Middle frontal gyrus (tissue), 1 donor: ENCODE data around the gene ICA1.
"Not testable (repeated sequence)": the region's sequence is repeated elsewhere in the genome, so short reads cannot be mapped to it uniquely, and the experiment has no call there.

Experiments
- DNase-seq: peaks from one replicate; pipeline ENCODE4 v3.0.0-alpha.2; 2015; ENCODE audit warnings: low spot score; ENCODE audit errors: extremely low spot score

ICA1 gene

GRCh38 chr7:8263048-8263447 lies 1.1 kb upstream of the ICA1 start:
- no peak for DNase-seq

GRCh38 chr7:8260871-8261694 lies 884 bp downstream of the ICA1 start:
- peak; percentile 24 for DNase-seq

- DNase-seq: no peak
Measured at GRCh38 chr7:8259586-8260222, 2.3 kb downstream of the ICA1 start.

- no peak for DNase-seq
Measured at GRCh38 chr7:8258734-8259133, 3.2 kb downstream of the ICA1 start.

- DNase-seq: no peak
Measured at GRCh38 chr7:8258166-8258565, 3.8 kb downstream of the ICA1 start.

- no peak for DNase-seq
Measured at GRCh38 chr7:8255680-8256655, 6.0 kb downstream of the ICA1 start.

- DNase-seq: no peak
Measured at GRCh38 chr7:8254667-8255066, 7.3 kb downstream of the ICA1 start.

- no peak for DNase-seq
Measured at GRCh38 chr7:8254215-8254614, 7.8 kb downstream of the ICA1 start.

- DNase-seq: no peak
Measured at GRCh38 chr7:8251195-8251594, 10.8 kb downstream of the ICA1 start.

GRCh38 chr7:8250547-8250946 lies 11.4 kb downstream of the ICA1 start:
- no peak for DNase-seq

- no peak for DNase-seq
Measured at GRCh38 chr7:8249121-8249520, 12.8 kb downstream of the ICA1 start.

GRCh38 chr7:8246020-8246419 lies 15.9 kb downstream of the ICA1 start:
- DNase-seq: no peak

- not testable (repeated sequence) for DNase-seq
Measured at GRCh38 chr7:8245032-8245431, 16.9 kb downstream of the ICA1 start.

GRCh38 chr7:8243059-8243458 lies 18.9 kb downstream of the ICA1 start:
- not testable (repeated sequence) for DNase-seq

GRCh38 chr7:8239702-8240362 lies 22.1 kb downstream of the ICA1 start:
- DNase-seq: not testable (repeated sequence)

GRCh38 chr7:8236780-8237407 lies 25.1 kb downstream of the ICA1 start:
- DNase-seq: no peak

- no peak for DNase-seq
Measured at GRCh38 chr7:8232999-8233847, 28.7 kb downstream of the ICA1 start.

GRCh38 chr7:8229927-8230326 lies 32.0 kb downstream of the ICA1 start:
- DNase-seq: no peak

- no peak for DNase-seq
Measured at GRCh38 chr7:8228766-8229674, 32.9 kb downstream of the ICA1 start.
